NCI-H2081 treated with DMSO at 0.1 percent for 48 hours (cell line): ENCODE results near the gene MCM5.
"Not testable (repeated sequence)": the region's sequence is repeated elsewhere in the genome, so short reads cannot be mapped to it uniquely, and the experiment has no call there.

Experiments used
- DNase-seq: peaks from one replicate; lab custom pipeline; 2025; lab: John Stamatoyannopoulos, UW

Gene MCM5

DNA sequence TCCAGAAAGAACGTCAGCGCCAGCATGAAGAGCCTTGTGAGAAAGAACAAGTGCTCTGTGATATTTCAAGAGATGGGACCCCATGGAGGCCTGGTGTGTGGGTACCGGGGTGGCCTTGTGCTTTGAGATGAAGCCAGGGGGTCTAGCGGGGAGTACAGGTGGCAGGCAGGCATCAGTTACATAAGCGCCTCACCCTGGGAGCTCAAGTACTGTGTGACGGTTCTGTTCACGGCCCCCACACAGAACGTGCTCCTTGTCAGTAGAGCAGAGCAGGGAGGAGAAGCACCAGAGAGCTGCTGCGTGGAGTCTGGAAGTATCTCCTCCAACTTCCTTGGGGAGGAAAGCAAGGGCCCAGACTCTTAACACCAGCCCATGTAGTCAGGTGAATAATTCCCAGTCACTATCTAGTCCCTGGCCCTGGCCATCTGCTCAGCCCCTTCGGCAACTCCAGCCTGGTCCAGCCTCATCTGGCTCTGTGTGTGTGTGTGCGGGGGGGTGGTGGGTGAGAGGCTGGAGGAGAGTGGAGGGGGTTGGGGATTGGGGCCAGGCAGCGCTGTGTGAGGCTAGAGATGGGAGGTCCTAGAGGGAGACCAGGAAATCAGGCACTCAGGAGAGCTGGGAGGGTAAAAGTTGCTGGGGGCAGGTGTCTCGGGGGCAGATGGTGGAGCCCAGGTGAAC, 32.4 kb downstream of the MCM5 start:
- DNase-seq = no peak

DNA sequence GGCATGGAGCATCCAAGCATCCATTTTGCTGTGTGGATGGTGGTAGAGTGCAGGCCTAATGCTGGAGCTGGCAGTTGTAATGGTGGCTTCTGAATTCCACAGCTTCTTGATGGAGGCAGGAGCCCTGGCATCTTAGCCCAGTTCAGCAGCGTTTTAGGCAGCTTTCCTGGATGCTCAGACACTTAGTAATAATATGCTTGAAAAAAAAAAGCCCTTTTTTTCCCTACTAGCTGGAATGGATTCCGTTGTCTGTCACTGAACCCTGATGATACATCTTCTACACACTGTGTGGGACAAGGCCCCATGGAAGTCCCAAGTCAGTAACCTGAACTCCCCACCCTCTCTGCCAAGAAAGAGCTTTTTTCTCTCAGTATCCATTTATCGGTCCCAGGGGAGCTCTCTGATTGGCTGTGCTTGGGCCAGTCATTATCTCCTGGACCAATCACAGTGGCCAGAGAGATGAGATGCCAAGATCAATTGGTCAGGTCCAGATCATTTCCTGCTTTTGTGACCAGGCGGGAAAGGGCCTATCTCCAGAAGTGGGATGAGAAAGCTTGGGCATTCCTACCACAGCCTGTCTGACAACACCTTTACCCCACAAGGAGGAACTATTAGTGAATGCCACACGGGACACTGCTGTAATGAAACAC, 34.2 kb downstream of the MCM5 start:
- DNase-seq = no peak

DNA sequence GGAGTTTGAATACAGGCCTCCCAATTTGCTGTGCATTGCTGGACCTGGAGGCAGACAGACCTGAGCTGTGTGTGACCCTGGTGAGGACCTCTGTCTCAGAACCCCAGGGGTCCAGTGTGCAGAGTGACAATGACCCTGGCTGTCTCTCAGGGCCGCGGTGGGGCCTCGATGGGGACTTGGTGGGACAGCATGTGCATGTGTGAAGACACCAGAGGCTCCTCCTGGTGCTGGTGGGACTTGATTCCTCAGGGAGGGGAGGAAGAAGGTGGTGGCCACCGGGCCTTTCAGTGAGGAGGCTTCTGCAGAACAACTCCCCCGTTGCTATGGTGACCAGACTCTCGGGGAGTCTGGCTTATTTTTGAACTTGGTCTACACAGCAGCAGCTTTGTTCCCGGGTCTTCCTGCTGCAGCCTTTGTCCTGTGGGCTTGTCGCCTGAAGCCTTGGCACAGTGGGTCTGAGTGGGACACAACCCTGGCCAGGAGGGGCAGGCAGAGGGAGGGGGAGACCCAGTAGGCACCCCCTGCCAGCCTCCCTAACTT, 35.3 kb downstream of the MCM5 start:
- no peak for DNase-seq

DNA sequence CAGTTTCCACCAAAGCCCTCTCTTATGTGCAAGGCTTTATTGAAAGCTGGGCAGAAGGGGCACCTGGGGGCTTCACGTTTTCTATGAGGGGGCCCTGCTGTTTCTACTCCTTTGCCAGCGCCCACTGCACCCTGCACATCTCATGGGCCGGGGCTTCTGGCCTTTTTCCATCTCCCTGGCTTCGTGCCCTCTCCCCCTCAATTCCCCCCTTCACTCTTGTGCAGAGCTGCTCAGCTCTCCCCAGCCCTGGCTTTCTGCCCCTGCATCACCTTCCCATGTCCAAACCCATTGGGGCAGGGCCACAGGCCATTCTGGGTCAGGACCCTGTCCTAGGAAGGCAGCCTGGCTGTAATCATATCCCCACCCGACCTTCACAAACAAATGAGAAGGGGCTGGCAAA, 36.5 kb downstream of the MCM5 start:
- no peak for DNase-seq

DNA sequence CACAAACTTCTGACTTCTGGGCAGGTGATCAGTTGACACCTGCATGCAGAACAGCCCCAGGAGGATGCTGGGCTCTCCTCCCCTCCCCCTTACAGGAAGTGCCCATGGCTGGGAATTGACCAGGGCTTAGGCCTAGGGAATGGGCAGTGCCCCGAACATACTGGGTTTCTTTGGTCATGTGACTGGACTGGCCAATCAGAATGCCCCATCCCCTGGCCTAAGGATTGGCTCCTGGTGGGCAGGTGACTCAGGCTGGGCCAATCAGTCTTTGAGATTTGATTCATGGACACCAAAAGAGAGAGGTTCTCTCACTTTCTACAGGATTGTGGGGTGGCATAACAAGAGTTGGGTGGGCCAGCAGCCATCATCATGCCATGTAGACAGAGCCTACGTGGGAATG, 37.1 kb downstream of the MCM5 start:
- no peak for DNase-seq

DNA sequence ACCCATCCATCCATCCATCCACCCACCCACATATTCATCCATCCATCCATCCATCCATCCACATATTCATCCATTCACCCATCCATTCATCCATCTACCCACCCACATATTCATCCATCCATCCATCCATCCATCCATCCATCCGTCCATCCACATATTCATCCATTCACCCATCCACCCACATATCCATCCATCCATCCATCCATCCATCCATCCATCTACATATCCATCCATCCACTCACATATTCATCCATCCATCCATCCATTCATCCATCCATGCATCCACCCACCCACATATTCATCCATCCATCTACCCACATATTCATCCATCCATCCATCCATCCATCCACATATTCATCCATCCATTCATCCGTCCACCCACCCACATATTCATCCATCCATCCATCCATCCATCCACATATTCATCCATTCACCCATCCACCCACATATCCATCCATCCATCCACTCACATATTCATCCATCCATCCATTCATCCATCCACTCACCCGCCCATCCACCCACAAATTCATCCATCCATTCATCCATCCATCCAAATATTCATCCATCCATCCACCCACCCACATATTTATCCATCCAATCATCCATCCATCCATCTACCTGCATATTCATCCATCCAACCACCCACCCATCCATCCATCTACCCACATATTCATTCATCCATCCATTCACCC, 38.9 kb downstream of the MCM5 start:
- not testable (repeated sequence) for DNase-seq

DNA sequence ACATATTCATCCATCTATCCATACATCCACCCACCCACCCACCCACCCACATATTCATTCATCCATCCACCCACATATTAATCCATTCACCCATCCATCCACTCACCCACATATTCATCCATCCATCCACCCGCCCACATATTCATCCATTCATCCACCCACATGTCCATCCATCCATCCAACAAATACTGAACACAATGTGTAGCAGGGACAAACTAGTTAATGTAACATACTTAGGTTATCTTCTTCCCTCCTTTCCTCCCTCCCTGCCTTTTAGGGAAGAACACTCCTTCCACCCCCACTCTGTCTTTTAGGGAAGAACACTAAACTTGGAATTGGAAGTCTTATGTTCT, 39.4 kb downstream of the MCM5 start:
- DNase-seq = no peak

DNA sequence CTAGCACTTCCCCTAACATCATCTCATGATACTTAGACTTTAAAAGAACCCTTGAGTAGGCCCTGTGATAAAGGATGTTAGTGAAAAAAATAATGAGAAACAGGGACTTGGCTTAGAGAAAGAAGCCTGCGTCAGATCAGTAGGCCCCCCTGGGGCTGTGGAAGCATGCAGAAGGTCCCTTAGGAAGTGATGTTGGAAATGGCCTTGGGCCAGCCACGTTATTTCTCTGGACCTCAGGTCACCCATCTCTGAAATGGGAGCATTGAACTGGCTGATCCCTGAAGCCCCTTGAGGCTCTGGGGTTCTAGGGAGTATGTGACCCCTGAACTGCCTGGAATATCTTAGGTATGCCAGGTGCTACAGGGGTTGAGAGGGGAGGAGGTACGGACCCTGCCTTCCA, 40.2 kb downstream of the MCM5 start:
- DNase-seq = no peak

DNA sequence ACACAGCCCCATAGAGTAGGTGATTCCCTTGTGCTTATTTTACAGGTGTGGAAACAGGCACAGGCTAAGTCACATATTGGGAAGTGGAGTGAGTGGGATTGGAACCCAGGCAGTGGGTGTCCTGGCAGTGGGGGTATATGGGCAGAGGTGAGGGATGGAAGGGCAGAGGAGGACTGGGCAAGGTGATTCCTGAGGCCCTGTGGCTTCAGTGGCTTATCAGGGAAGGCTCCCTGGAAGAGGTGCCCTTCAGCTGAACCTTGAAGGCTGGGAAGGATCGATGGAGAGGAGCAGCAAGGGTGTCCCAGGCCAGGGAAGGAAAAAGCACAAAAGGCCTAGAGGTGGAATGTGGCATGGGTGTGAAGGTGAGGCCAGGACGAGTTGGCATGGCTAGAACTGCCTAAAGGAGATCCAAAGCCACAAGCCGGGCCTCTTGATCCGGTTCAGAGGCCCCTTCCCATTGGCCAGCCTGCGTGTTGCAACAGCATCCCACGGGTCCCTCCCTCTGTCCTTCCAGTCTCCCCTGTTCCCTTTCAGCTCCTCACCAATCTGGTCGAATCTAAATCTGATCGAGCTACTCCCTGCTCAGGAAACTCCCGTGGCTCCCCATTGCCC, 41.7 kb downstream of the MCM5 start:
- DNase-seq = no peak

DNA sequence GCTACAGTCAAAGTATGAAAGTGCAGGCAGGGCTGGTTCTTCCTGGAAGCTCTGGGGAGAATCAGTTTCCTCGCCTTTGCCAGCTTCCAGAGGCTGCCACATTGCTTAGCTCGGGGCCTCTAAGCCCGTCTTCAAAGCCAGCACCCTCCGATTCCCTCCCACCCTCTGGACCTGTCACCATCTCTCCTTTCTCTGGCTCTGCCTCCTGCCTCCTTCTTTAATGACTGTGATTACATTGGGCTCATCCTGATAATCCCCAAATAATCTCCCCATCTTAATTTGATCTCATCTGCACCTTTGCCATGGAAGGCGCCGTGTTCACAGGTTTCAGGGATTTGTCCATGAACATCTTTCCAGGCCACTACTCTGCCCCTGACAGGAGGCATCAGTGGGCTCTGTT, 42.5 kb downstream of the MCM5 start:
- no peak for DNase-seq

DNA sequence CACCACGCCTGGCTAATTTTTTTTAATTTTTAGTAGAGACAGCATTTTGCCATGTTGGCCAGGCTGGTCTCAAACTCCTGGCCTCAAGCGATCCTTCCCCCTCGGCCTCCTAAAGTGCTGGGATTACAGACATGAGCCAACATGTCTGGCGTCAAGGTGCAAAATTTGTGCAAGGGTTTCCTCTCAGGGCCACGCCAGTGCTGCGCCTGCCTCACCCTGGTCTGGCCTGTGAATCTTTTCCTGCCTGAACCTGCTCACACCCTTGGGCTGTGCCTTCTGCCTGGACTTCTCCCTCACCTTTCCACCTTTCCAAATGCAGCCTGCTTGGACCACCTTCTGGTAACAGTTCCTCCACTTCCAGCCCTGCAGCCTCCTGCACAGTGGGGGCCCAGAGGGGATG, 43.4 kb downstream of the MCM5 start:
- DNase-seq = no peak

DNA sequence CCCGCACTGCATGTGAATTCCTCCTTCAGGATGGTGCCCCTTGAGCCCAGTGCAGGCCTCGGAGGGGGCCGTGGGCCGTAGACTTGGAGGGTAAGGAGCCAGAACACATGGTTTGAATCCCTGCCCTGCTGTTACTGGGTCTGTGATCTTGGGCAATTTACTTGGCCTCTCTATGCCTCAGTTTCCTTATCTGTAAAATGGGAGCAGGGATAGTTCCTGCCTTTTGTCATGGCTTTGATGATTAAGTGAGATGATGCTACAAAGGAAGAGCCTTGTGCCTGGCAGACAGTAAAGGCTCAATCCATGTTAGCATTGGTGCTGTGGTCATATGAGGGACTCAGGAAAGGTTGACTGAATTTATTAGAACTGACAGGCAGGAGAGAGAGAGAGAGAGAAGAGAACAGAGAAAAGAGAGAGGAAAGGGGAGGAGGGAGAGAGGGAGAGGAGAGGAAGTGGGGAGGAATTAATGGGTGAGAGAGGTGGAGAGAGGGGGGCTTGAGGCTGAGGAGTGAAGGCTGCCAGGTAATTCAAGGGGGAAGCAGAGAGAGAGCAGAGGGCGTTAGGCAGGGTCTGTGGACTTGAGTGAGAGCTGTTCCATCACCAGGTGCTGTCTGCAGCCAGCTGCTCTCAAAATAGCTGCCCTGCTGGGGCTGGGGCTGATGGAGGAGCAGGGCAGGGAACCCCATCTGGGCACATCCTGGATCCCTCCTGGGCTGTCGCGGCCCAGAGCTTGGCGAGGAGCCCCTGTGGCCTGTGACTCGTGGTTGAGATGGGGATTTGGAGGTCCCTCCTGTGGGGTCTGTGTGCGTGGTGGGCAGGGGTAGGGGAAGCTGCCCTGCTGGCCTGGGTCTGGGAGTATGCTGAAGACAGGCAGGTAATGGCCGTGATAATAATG, 44.1 kb downstream of the MCM5 start:
- no peak for DNase-seq

DNA sequence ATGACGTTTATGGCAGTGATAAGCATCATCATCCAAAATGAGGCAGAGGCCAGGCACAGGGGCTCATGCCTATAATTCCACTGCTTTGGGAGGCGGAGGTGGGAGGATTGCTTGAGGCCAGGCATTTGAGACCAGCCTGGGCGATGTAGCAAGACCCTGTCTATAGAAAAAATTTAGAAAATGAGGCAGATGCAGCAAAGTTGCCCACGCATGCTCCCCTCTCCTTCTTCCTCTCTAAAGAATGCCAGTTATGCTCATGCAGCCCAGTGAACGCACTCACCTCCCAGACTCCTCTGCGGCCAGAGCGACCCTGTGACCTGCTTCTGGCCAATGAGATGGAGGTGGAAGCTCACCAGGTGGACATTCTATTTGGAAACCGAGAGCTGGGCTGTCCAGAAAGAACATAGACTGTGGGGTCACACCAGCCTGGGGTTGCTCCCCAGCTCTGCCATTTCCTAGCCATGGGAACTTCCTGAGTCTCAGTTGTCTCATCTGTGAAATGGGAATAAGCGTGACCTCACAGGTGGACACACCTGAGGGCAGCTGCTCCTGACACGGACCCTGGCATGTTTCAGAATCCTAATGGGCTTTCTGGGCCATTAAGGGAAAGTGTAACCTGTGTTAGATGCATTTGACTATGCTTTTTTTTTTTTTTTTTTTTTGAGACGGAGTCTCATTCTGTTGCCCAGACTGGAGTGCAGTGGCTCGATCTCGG, 44.9 kb downstream of the MCM5 start:
- no peak for DNase-seq

DNA sequence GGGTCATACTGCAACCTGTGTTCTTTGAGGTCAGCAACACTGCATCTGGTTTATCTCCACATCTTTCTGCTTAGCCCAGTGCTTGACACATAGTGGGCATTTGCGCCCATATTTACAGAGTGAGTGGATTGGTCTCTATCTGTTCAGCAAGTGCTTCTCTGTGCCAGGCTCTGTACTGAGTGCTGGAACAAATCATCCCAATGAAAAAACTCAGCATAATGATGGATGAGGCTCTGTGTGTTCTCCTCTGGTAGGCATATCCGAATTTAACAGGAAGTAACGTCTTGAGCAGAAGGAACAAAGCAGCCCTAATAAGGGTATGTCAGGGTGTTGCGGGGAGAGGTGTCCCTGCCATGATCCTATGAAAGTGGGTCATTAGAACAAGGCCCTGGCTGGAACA, 46.0 kb downstream of the MCM5 start:
- DNase-seq = no peak

DNA sequence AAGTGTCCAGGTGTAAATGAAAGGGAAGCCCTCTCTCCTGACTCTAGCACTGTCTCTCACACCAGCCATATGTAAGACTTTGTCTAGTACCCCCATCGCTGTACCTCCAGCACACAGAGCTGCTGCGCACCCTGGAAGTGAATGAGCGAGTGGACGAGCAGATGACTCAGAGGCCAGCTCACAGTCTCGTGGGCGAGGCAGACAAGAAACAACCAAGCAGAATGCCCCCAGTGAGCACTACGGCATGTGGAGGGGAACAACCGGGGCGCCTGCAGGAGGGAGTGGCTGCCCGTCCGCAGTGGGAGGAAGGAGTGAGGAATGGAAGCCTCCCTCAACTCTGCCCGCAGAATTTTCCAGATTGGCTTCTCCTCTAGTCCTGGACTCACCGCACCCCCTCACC, 46.4 kb downstream of the MCM5 start:
- no peak for DNase-seq

DNA sequence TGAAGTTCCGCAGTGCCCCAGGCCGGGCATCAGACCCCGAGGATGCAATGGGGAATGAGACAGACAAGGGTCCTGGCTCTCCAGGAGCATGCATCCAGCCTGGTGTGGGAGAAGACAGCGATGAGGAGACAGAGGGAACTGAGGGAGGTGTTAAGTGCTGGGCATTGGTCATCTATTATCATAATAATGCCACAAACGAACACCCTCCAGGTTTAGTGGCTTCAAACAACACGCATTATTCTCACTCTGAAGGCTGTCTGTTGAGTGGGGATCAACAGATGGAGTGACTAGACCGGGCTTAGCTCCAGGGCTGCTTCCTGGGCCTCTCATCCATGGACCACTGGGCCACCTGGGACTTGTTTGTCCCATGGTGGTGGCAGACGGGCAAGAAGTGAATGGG, 48.6 kb downstream of the MCM5 start:
- DNase-seq = no peak

DNA sequence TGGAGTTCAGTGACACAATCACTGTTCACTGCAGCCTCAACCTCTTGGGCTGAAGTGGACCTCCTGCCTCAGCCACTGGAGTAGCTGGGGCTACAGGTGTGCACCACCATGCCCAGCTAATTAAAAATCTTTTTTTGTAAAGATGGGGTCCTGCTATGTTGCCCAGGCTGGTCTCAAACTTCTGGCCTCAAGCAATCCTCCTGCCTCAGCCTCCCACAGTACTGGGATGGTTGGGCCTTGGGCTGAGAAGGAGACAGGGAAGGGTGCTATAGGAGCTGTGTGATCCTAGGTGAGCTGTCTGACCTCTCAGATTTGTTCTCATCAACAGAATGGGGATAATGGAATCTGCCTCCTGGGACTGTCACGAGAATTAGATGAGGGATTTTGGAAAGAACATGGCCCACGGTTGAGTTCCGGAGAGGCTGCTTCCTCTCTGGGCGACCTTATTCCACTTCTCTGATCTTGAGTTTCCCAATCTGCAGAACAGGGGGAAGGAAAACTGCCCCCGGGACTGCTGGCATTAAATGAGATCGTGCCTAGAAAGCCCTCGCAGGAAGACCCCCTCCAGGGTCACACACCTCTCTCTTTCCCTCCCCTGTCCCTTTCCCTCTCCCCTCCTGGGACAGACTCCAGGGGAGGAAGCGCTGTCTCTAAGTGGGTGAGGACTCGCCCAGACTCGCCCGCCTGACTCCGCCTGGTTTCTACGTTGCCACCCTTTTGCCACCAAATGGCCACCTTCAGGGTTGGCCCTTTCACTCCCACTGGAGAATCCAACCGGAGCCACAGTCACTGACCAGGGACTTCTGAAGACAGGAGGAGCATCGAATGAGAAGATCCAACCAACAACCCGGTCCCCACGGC, 50.1 kb downstream of the MCM5 start:
- no peak for DNase-seq

DNA sequence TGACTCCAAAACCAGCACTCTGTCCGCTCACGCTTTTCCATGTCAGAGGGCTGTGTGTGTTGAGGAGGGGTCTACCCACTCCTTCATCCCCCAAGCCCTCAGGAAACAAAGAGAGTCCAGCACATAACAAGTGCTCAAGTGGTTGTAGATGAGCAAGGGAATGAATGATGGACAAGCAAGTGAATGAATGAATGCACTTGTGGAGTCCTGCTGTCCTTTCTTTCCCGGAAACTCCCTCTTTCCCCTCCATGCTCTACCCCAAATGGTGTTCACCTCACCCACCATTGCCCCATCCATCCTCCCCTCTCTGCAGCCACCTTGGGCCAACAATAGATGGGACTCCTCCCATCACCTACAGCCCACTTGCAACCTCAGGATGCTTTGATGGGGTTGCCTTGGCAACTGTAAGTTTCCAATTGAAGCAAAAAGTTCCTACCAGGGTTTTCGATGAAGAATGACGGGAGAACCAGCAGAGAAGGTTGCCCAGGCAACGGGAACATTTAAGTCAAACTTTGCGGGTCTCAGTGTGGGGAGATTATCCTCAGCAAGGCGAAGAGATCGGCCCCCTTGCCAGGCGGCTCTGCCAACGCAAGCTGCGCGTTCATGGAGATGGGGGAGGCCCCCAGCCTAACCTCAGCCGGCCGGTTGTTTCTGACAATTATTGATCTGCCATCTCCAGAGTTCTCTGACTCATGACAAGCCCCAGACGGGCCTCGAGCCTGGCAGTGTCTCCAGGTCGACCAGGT, 51.1 kb downstream of the MCM5 start:
- DNase-seq = no peak

DNA sequence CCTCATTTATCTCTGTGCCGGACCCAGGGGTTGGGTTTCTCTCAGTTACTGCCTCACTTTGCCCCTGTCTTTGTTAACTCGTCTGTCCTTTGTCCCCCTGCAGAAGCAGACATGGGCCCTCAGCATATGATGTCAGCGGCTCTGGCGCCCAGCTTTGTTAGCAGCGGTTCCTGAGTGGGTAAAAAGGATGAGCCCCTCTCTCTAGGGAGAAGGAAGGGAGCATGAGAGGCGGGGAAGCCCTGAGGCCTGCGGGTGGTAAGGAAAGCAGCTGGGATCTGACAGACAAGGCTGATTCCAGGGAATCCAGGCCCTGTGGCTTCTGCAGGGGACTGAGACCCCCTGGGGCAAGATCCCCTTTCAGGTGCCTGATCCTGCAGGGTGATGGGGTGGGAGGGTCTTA, 51.7 kb downstream of the MCM5 start:
- DNase-seq = no peak
